DMS79 (cell line): ENCODE results near the gene NUTM1.

ENCODE experiments used
- DNase-seq: peaks from one replicate; lab custom pipeline; 2025; lab: John Stamatoyannopoulos, UW

NUTM1 gene, protein sequence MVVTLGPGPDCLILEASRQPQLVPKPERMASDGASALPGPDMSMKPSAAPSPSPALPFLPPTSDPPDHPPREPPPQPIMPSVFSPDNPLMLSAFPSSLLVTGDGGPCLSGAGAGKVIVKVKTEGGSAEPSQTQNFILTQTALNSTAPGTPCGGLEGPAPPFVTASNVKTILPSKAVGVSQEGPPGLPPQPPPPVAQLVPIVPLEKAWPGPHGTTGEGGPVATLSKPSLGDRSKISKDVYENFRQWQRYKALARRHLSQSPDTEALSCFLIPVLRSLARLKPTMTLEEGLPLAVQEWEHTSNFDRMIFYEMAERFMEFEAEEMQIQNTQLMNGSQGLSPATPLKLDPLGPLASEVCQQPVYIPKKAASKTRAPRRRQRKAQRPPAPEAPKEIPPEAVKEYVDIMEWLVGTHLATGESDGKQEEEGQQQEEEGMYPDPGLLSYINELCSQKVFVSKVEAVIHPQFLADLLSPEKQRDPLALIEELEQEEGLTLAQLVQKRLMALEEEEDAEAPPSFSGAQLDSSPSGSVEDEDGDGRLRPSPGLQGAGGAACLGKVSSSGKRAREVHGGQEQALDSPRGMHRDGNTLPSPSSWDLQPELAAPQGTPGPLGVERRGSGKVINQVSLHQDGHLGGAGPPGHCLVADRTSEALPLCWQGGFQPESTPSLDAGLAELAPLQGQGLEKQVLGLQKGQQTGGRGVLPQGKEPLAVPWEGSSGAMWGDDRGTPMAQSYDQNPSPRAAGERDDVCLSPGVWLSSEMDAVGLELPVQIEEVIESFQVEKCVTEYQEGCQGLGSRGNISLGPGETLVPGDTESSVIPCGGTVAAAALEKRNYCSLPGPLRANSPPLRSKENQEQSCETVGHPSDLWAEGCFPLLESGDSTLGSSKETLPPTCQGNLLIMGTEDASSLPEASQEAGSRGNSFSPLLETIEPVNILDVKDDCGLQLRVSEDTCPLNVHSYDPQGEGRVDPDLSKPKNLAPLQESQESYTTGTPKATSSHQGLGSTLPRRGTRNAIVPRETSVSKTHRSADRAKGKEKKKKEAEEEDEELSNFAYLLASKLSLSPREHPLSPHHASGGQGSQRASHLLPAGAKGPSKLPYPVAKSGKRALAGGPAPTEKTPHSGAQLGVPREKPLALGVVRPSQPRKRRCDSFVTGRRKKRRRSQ

GRCh38 chr15:34342737-34343575, at the start of gene NUTM1, which contains the start of gene NOP10:
TSS of gene NUTM1 (plus strand) at chr15:34343315. CDS start at chr15:34343697, 382 bp downstream.
TSS of gene NOP10 (minus strand) at chr15:34343136. CDS start at chr15:34343073, 63 bp downstream.
- DNase-seq = peak; percentile 66

DNA sequence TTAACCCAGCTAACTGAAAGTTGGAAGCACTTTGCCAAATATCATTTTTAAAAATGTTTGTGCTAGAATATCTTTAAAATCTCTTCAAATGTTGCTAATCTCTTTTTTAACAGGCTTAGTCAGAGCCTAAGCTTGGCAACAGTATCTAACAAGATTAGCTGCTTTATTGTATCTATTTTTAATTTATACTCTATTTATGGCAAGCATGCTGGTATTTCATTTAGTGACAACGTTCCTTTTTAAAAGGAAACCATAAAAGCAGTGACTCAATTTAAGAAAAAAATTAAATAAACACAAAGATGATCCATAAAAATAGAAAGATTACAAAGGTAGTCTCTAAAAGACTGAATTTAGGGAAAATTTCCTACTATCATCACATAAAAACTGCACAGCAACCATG, 46.1 kb upstream of the NUTM1 start:
- DNase-seq = no peak

DNA sequence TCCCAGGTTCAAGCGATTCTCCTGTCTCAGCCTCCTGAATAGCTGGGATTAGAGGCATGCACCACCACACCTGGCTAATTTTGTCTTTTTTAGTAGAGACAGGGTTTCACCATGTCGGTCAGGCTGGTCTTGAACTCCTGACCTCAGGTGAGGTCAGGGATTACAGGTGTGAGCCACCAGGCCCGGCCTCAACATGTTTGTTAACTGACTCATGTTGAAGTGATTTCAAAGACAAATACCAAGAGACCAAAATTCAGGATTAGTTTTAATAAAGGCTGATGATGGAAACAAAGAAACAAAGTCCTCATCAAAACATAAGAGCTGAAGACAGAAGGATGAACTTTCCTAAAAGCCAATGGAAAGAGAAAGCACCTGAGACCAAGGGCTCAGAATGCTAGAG, 42.1 kb upstream of the NUTM1 start:
- DNase-seq = no peak

GRCh38 chr15:34304613-34305012, 38.5 kb upstream of the NUTM1 start:
- no peak for DNase-seq

GRCh38 chr15:34311563-34311962, 31.6 kb upstream of the NUTM1 start:
- DNase-seq = no peak

GRCh38 chr15:34314491-34315490, 28.3 kb upstream of the NUTM1 start:
- no peak for DNase-seq

DNA sequence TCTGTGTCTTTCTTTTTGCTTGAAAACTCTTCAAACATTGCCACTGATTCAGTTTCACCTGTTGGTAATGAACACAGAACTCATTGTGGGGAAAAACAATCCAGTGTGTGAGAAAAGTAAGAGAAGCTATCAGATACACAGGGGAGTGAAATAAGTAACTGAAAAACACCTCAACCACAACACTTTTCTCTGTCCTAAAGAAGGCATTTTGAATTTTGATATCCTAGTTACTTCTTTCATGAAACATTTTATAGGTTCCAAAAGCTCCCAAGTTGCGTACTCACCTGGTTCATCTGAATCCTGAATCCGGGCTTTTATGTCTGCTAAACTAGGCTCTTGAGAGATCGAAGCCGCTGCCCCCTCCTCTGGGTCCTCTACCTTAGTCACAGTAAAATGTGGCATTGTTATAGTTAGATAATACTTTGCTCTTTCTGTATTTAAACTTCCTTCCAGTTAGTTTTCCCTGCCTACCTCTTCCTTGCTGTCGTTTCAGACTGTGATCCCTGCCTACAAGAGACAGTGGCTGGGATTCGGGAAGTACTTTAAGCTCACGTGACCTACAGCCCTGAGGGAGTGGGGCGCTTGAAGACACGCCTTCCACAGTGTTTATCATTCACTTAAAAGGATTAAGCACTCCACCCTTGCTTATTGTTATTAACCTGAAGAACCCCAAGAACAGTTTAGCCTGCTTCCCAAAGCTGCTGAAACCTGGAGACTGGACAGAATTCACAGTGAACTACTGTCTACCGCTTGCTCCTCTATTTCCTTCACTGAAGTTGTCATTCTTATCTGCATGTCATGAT, 24.6 kb upstream of the NUTM1 start:
- peak; percentile 30 for DNase-seq

DNA sequence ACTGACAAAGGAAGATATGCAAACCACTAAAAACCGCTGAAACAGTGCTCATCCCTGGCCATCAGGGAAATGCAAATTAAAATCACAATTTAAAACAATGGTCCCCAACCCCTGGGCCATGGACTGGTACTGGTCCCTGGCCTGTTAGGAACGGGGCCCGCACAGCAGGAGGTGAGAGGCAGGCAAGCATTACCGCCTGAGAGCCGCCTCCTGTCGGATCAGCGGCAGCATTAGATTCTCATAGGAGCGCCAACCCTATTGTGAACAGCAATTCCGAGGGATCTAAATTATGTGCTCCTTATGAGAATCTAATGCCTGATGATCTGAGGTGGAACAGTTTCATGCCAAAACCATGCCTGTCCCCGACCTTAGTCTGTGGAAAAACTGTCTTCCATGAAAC, 19.9 kb upstream of the NUTM1 start:
- DNase-seq = no peak

GRCh38 chr15:34324933-34325332, 18.2 kb upstream of the NUTM1 start:
- no peak for DNase-seq

DNA sequence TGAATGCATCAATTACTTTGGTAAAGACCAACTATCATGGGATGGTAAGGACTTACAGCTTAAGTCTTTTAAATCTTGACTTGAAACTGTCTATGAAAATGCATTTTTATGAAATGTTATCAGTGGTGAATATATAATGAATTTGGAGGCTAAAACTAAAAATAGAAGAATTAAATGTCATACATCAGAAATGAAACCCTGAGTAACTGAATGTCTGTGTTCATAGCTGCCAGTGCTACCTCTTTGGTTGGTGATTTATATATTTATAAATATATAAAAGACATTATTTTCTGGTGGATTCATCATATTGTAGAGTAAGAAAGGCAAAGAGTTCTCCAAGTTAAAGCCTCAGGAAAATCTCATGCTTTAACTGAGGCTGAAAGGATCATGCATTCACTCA, 17.7 kb upstream of the NUTM1 start:
- no peak for DNase-seq

GRCh38 chr15:34327906-34328305, 15.2 kb upstream of the NUTM1 start:
- DNase-seq = no peak

DNA sequence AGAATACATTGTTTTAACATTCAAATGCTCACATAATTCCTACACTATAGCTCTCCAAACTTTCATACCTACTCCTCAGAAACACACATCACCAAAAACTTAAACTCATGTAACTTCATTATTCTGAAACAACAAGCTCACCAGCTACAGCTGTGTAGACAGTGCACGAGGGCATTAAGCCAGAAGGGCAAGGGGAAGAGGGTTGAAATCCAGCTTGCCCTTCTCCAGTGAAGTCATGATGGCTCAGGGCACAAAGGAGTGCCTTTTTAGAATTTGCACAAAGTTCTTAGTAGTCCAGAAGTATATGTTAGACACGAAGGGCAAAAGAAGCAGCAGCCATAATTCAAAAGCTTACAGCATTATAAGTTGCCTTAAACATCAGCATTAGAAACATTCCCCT, 14.1 kb upstream of the NUTM1 start:
- DNase-seq = no peak

DNA sequence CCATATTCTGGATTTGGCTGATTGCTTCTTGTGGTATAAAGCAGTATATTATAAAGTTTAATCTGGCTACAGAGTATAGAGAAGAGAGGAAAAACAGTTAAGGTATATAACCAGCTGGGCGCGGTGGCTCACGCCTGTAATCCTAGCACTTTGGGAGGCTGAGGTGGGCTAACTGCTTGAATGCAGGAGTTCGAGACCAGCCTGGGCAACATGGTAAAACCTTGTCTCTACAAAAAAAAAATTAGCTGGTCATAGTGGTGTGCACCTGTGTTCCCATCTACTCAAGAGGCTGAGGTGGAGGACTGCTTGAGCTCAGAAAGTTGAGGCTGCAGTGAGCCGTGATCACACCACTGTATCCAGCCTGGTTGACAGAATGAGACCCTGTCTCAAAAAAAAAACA, 12.8 kb upstream of the NUTM1 start:
- no peak for DNase-seq

- peak; percentile 19 for DNase-seq
Measured at GRCh38 chr15:34331809-34332208, 11.3 kb upstream of the NUTM1 start.

- no peak for DNase-seq
Measured at GRCh38 chr15:34332553-34333120, 10.5 kb upstream of the NUTM1 start.

DNA sequence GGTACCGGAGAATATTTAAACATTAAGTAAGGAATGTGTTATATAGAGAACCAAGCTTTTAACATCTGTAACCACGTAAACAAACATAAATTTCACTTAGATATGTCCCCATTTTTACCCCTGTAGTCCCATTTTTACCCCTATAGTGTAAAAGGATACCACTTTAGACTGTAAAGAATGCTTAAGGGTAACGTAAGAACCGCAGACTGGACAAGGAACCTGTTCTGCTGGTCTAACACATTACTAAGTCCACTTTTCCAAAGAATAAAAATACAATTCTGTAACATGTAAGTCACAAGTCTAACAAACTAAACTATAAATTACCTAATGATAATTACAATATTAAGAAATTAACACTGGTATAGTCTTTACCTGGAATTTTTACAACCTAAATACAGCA, 8.4 kb upstream of the NUTM1 start:
- DNase-seq = no peak

DNA sequence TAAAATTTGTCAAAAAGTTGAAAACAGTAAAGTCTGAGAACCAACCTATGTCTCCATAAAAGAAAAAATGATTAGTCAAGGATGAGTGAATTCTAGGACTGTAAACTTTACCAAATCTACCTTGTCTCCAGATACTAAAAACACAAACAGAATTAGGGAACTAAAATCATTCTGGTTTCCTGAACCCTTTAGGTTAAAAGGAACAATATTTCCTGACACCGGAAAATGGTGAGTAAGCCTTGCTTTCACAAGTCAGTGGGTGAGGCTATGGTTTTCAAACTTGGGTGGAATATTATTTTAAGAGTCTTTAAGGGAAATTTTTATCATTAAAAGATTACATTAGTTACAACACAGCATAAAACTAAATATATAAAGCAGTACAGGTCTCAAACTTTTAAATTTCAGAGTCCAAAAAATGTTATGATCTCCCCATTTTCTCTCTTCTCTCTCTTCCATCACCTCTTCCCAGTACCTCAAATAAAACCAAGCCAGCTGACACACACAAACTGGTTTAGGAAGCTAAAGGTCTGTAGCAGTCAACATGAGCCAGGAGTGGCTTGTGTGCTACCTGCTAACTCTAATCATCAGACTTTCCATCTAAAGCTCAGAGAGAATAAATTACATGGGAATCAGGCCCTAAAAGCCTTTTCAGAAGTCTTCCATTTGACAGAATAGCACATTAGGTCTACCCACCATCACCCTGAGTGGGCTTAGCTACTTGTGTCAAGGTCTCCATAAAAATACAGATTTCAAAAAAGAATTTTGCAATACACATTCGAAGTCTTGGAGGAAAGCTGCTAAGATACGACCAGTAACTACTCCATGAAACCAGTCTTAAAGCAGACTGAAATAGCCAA, 7.7 kb upstream of the NUTM1 start:
- DNase-seq = no peak
